ENCODE results near the gene PPARA.

The PPARA gene

GRCh38 chr22:46281866-46282678, 131.7 kb downstream of the PPARA start:
- no peak overlapping the region for H3K18ac ChIP-seq (ENCODE audit: low read length)
- H2AK5ac ChIP-seq (ENCODE audit: low read length), result no peak overlapping the region
- H3K79me2 ChIP-seq (ENCODE audit: control insufficient read depth, insufficient read depth, low read length, poor library complexity), result no peaks in the 10 kb centered on the region
- no CpG with 5 or more reads among the region's 13 CpGs for WGBS (ENCODE audit: extremely low coverage, insufficient coverage, insufficient read length)
- no peak for DNase-seq
- H3K27me3 ChIP-seq (ENCODE audit: insufficient read depth, low read length), result no peaks in the 10 kb centered on the region
- H3K9ac ChIP-seq (ENCODE audit: low read length), result no peak overlapping the region
- H3K4me1 ChIP-seq (ENCODE audit: control insufficient read depth in 1 of 2, insufficient read depth in 2 of 2, low read length in 2 of 2), result no peaks in the 10 kb centered on the region
- H3K27ac ChIP-seq (ENCODE audit: low read depth, low read length), result no peak overlapping the region
- H3K4me2 ChIP-seq (ENCODE audit: low read length), result no peak overlapping the region
- H3K4me3 ChIP-seq (ENCODE audit: low read depth, low read length), result no peak overlapping the region
- no peak overlapping the region for H4K8ac ChIP-seq (ENCODE audit: low read depth, low read length)
- no peaks in the 10 kb centered on the region for H3K79me1 ChIP-seq (ENCODE audit: low read length)
- no peaks in the 10 kb centered on the region for H3K9me3 ChIP-seq (ENCODE audit: insufficient read depth, low read depth, low read length)
- H3K36me3 ChIP-seq (ENCODE audit: control insufficient read depth in 1 of 2, insufficient read depth in 2 of 2, low read length in 2 of 2), result peaks cover 58 to 73% of the 10 kb centered on the region in 2 experiments
- H2BK12ac ChIP-seq (ENCODE audit: low read length), result no peak overlapping the region
- H3K14ac ChIP-seq (ENCODE audit: low read length), result no peak overlapping the region
- H2BK5ac ChIP-seq (ENCODE audit: low read depth, low read length, poor library complexity), result no peak overlapping the region
- no peak overlapping the region for H2AFZ ChIP-seq (ENCODE audit: insufficient read depth, low read length, poor library complexity)
- H2BK120ac ChIP-seq (ENCODE audit: insufficient read depth, low read length, poor library complexity), result no peak overlapping the region
- no peak overlapping the region for H3K4ac ChIP-seq (ENCODE audit: low read depth, low read length)
- H3K23ac ChIP-seq (ENCODE audit: low read length), result no peak overlapping the region
- no peak overlapping the region for H4K12ac ChIP-seq (ENCODE audit: low read depth, low read length)
- no peak overlapping the region for H4K91ac ChIP-seq (ENCODE audit: low read depth, low read length)

GRCh38 chr22:46286006-46286405, 135.7 kb downstream of the PPARA start:
- DNase-seq, result no peak
- no peak overlapping the region for H4K91ac ChIP-seq (ENCODE audit: low read depth, low read length)
- H3K23ac ChIP-seq (ENCODE audit: low read length), result no peak overlapping the region
- H3K4me2 ChIP-seq (ENCODE audit: low read length), result no peak overlapping the region
- H2BK5ac ChIP-seq (ENCODE audit: low read depth, low read length, poor library complexity), result no peak overlapping the region
- no peaks in the 10 kb centered on the region for H3K4me1 ChIP-seq (ENCODE audit: control insufficient read depth in 1 of 2, insufficient read depth in 2 of 2, low read length in 2 of 2)
- no peaks in the 10 kb centered on the region for H3K9me3 ChIP-seq (ENCODE audit: insufficient read depth, low read depth, low read length)
- H3K27me3 ChIP-seq (ENCODE audit: insufficient read depth, low read length), result no peaks in the 10 kb centered on the region
- H3K36me3 ChIP-seq (ENCODE audit: control insufficient read depth in 1 of 2, insufficient read depth in 2 of 2, low read length in 2 of 2), result peaks cover 43 to 59% of the 10 kb centered on the region in 2 experiments
- H2BK12ac ChIP-seq (ENCODE audit: low read length), result no peak overlapping the region
- H4K8ac ChIP-seq (ENCODE audit: low read depth, low read length), result no peak overlapping the region
- H3K18ac ChIP-seq (ENCODE audit: low read length), result no peak overlapping the region
- no peak overlapping the region for H4K12ac ChIP-seq (ENCODE audit: low read depth, low read length)
- H2AK5ac ChIP-seq (ENCODE audit: low read length), result no peak overlapping the region
- WGBS (ENCODE audit: extremely low coverage, insufficient coverage, insufficient read length), result no CpG with 5 or more reads among the region's 3 CpGs
- no peak overlapping the region for H2AFZ ChIP-seq (ENCODE audit: insufficient read depth, low read length, poor library complexity)
- no peak overlapping the region for H2BK120ac ChIP-seq (ENCODE audit: insufficient read depth, low read length, poor library complexity)
- H3K79me1 ChIP-seq (ENCODE audit: low read length), result no peaks in the 10 kb centered on the region
- H3K4me3 ChIP-seq (ENCODE audit: low read depth, low read length), result no peak overlapping the region
- H3K9ac ChIP-seq (ENCODE audit: low read length), result no peak overlapping the region
- no peaks in the 10 kb centered on the region for H3K79me2 ChIP-seq (ENCODE audit: control insufficient read depth, insufficient read depth, low read length, poor library complexity)
- H3K4ac ChIP-seq (ENCODE audit: low read depth, low read length), result no peak overlapping the region
- no peak overlapping the region for H3K27ac ChIP-seq (ENCODE audit: low read depth, low read length)
- H3K14ac ChIP-seq (ENCODE audit: low read length), result no peak overlapping the region

- H3K4ac ChIP-seq (ENCODE audit: low read depth, low read length), result no peak overlapping the region
- no peak overlapping the region for H2BK120ac ChIP-seq (ENCODE audit: insufficient read depth, low read length, poor library complexity)
- H2AK5ac ChIP-seq (ENCODE audit: low read length), result no peak overlapping the region
- H4K12ac ChIP-seq (ENCODE audit: low read depth, low read length), result no peak overlapping the region
- no peaks in the 10 kb centered on the region for H3K4me1 ChIP-seq (ENCODE audit: control insufficient read depth in 1 of 2, insufficient read depth in 2 of 2, low read length in 2 of 2)
- no peaks in the 10 kb centered on the region for H3K27me3 ChIP-seq (ENCODE audit: insufficient read depth, low read length)
- no peak for DNase-seq
- no peak overlapping the region for H3K23ac ChIP-seq (ENCODE audit: low read length)
- H3K18ac ChIP-seq (ENCODE audit: low read length), result no peak overlapping the region
- H3K9me3 ChIP-seq (ENCODE audit: insufficient read depth, low read depth, low read length), result no peaks in the 10 kb centered on the region
- no peak overlapping the region for H4K91ac ChIP-seq (ENCODE audit: low read depth, low read length)
- H2BK12ac ChIP-seq (ENCODE audit: low read length), result no peak overlapping the region
- no peak overlapping the region for H3K4me2 ChIP-seq (ENCODE audit: low read length)
- H3K9ac ChIP-seq (ENCODE audit: low read length), result no peak overlapping the region
- H3K4me3 ChIP-seq (ENCODE audit: low read depth, low read length), result no peak overlapping the region
- H3K14ac ChIP-seq (ENCODE audit: low read length), result no peak overlapping the region
- no peak overlapping the region for H2AFZ ChIP-seq (ENCODE audit: insufficient read depth, low read length, poor library complexity)
- no peak overlapping the region for H3K27ac ChIP-seq (ENCODE audit: low read depth, low read length)
- peaks cover 40 to 51% of the 10 kb centered on the region in 2 experiments for H3K36me3 ChIP-seq (ENCODE audit: control insufficient read depth in 1 of 2, insufficient read depth in 2 of 2, low read length in 2 of 2)
- H2BK5ac ChIP-seq (ENCODE audit: low read depth, low read length, poor library complexity), result no peak overlapping the region
- H3K79me1 ChIP-seq (ENCODE audit: low read length), result no peaks in the 10 kb centered on the region
- H4K8ac ChIP-seq (ENCODE audit: low read depth, low read length), result no peak overlapping the region
- no CpG with 5 or more reads among the region's 15 CpGs for WGBS (ENCODE audit: extremely low coverage, insufficient coverage, insufficient read length)
- no peaks in the 10 kb centered on the region for H3K79me2 ChIP-seq (ENCODE audit: control insufficient read depth, insufficient read depth, low read length, poor library complexity)
Measured at GRCh38 chr22:46286941-46287872, 136.9 kb downstream of the PPARA start.

- Histone ChIP-seq H4K12ac (ENCODE audit: low read depth, low read length) (no peak overlapping the region), H3K27ac (ENCODE audit: low read depth, low read length) (no peak overlapping the region), H4K91ac (ENCODE audit: low read depth, low read length) (no peak overlapping the region), H3K18ac (ENCODE audit: low read length) (no peak overlapping the region), H3K9ac (ENCODE audit: low read length) (no peak overlapping the region), H2BK120ac (ENCODE audit: insufficient read depth, low read length, poor library complexity) (no peak overlapping the region), H3K27me3 (ENCODE audit: insufficient read depth, low read length) (no peaks in the 10 kb centered on the region), H3K36me3 (ENCODE audit: control insufficient read depth in 1 of 2, insufficient read depth in 2 of 2, low read length in 2 of 2) (peaks cover 32 to 52% of the 10 kb centered on the region in 2 experiments), H2BK5ac (ENCODE audit: low read depth, low read length, poor library complexity) (no peak overlapping the region), H3K4me1 (ENCODE audit: control insufficient read depth in 1 of 2, insufficient read depth in 2 of 2, low read length in 2 of 2) (no peaks in the 10 kb centered on the region), H2AFZ (ENCODE audit: insufficient read depth, low read length, poor library complexity) (no peak overlapping the region), H3K79me1 (ENCODE audit: low read length) (no peaks in the 10 kb centered on the region), H3K23ac (ENCODE audit: low read length) (no peak overlapping the region), H2AK5ac (ENCODE audit: low read length) (no peak overlapping the region), H3K4me3 (ENCODE audit: low read depth, low read length) (no peak overlapping the region), H3K14ac (ENCODE audit: low read length) (no peak overlapping the region), H3K9me3 (ENCODE audit: insufficient read depth, low read depth, low read length) (no peaks in the 10 kb centered on the region), H2BK12ac (ENCODE audit: low read length) (no peak overlapping the region), H3K79me2 (ENCODE audit: control insufficient read depth, insufficient read depth, low read length, poor library complexity) (no peaks in the 10 kb centered on the region), H3K4ac (ENCODE audit: low read depth, low read length) (no peak overlapping the region), H3K4me2 (ENCODE audit: low read length) (no peak overlapping the region), H4K8ac (ENCODE audit: low read depth, low read length) (no peak overlapping the region)
- DNase-seq, result no peak
- no CpG with 5 or more reads among the region's 24 CpGs for WGBS (ENCODE audit: extremely low coverage, insufficient coverage, insufficient read length)
Measured at GRCh38 chr22:46287873-46288751, 137.8 kb downstream of the PPARA start.

Data from trophoblast cell (in vitro differentiated cells and primary cell).